ENCODE data around the gene CALHM4. TPM values are rescaled to one million over a fixed set of nuclear protein-coding genes. Genes with fewer than 3 reads are reported as not detected.

Gene CALHM4
- total and polyA plus RNA-seq, 2 experiments from 2014 or later: not detected

DNA sequence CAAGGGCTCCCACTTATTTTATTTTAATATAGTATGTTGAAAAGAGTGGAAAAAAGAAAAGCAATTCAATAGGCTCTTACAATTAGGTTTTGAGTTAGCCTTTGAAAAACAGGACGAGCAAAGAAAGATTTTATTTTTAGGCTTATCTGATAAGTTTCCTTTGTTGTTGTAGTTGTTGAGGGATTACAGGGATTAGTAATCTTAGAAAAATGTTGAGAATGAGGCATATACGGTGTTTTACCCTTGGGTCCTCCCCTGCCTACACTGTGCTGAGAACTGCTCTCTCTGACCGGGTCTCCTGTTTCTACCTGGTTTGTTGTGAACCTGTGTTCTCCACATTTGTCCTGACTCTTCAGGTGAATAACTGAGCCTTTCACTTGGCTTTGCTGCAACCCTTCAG lies 24.8 kb upstream of the CALHM4 start (continued):
- no peak for TF ChIP-seq ZNF114 (CRISPR knock-in tag; IDR thresholded peaks at IDR 0.05)
- TF ChIP-seq, protein P1, sequence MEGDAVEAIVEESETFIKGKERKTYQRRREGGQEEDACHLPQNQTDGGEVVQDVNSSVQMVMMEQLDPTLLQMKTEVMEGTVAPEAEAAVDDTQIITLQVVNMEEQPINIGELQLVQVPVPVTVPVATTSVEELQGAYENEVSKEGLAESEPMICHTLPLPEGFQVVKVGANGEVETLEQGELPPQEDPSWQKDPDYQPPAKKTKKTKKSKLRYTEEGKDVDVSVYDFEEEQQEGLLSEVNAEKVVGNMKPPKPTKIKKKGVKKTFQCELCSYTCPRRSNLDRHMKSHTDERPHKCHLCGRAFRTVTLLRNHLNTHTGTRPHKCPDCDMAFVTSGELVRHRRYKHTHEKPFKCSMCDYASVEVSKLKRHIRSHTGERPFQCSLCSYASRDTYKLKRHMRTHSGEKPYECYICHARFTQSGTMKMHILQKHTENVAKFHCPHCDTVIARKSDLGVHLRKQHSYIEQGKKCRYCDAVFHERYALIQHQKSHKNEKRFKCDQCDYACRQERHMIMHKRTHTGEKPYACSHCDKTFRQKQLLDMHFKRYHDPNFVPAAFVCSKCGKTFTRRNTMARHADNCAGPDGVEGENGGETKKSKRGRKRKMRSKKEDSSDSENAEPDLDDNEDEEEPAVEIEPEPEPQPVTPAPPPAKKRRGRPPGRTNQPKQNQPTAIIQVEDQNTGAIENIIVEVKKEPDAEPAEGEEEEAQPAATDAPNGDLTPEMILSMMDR (conservative IDR thresholded peaks at IDR 0.05; ENCODE audit: low read depth in 2 of 2): no peak
- TF ChIP-seq EZH2phosphoT487 (IDR thresholded peaks at IDR 0.05; ENCODE audit: unreplicated experiment): no peak
- no peak for TF ChIP-seq STAT1 (IDR thresholded peaks at IDR 0.05; ENCODE audit: unreplicated experiment)
- no peak for TF ChIP-seq CREB1 (CRISPR knock-in tag; IDR thresholded peaks at IDR 0.05; ENCODE audit: low read depth)
- TF ChIP-seq, protein P2, sequence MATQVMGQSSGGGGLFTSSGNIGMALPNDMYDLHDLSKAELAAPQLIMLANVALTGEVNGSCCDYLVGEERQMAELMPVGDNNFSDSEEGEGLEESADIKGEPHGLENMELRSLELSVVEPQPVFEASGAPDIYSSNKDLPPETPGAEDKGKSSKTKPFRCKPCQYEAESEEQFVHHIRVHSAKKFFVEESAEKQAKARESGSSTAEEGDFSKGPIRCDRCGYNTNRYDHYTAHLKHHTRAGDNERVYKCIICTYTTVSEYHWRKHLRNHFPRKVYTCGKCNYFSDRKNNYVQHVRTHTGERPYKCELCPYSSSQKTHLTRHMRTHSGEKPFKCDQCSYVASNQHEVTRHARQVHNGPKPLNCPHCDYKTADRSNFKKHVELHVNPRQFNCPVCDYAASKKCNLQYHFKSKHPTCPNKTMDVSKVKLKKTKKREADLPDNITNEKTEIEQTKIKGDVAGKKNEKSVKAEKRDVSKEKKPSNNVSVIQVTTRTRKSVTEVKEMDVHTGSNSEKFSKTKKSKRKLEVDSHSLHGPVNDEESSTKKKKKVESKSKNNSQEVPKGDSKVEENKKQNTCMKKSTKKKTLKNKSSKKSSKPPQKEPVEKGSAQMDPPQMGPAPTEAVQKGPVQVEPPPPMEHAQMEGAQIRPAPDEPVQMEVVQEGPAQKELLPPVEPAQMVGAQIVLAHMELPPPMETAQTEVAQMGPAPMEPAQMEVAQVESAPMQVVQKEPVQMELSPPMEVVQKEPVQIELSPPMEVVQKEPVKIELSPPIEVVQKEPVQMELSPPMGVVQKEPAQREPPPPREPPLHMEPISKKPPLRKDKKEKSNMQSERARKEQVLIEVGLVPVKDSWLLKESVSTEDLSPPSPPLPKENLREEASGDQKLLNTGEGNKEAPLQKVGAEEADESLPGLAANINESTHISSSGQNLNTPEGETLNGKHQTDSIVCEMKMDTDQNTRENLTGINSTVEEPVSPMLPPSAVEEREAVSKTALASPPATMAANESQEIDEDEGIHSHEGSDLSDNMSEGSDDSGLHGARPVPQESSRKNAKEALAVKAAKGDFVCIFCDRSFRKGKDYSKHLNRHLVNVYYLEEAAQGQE (IDR thresholded peaks at IDR 0.05; ENCODE audit: unreplicated experiment): no peak
- TF ChIP-seq, protein P3, sequence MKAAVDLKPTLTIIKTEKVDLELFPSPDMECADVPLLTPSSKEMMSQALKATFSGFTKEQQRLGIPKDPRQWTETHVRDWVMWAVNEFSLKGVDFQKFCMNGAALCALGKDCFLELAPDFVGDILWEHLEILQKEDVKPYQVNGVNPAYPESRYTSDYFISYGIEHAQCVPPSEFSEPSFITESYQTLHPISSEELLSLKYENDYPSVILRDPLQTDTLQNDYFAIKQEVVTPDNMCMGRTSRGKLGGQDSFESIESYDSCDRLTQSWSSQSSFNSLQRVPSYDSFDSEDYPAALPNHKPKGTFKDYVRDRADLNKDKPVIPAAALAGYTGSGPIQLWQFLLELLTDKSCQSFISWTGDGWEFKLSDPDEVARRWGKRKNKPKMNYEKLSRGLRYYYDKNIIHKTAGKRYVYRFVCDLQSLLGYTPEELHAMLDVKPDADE (IDR thresholded peaks at IDR 0.05): no peak
- TF ChIP-seq JUNB (IDR thresholded peaks at IDR 0.05; ENCODE audit: unreplicated experiment): no peak

DNA sequence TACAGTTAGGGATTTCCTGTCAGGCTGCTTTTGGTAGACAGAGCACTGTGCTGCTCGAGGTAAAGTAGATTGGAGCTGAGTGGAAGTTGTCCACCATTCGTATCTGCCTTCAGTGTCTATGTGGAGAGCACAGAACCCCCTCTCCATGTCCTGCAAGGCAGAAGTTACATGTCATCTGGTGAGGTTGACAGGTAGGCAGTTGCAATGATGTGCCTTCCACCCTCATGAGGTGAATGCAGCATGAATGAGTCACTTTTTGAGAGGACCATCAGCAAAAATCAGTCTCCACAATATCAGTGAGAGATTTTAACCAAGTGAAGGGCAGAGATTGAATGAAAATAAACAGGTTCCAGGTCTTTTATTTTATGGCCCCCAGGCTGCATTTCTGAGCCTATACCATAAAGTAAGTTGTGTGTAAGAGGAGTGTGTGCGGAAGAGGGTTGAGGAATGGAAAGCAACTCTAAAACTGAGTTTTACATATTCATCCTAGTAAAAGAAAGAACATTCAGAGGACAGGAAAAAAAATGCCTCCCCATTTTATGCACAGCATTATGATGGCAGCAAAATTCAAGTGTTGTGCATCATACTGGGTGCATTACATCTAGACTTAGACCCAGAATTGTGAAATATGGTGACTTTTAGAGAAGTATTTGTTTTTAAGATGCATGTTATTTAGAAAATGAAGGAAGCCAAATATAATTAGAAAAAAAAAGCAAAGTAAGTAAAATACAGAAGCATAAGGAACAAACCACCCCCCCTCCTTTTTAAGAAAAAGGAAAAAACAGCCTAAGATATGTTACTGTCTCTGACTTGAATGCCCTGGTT lies 23.9 kb upstream of the CALHM4 start:
- no peaks in the 10 kb centered on the region for H3K36me3 Mint-ChIP-seq (ENCODE audit: low read depth)
- no peaks in the 10 kb centered on the region for H3K9me3 Mint-ChIP-seq
- H4K20me1 ChIP-seq (replicated peaks; ENCODE audit: insufficient read depth): no peaks in the 10 kb centered on the region
- no peak for DNase-seq (ENCODE audit: low spot score)
- no peak overlapping the region; the same call in 1 of the 2 replicates for H3K27ac Mint-ChIP-seq
- H3K9me2 ChIP-seq (ENCODE audit: insufficient read depth): no peaks in the 10 kb centered on the region
- no peaks in the 10 kb centered on the region for H3K79me2 ChIP-seq (replicated peaks; ENCODE audit: insufficient read depth)
- H3K27me3 Mint-ChIP-seq (ENCODE audit: insufficient read depth, low read depth, poor library complexity): peaks cover 5% of the 10 kb centered on the region
- H3K4me1 ChIP-seq (ENCODE audit: insufficient read depth): peaks cover 46% of the 10 kb centered on the region
- no peak for ATAC-seq
- no peaks in the 10 kb centered on the region for H3K36me3 ChIP-seq (ENCODE audit: insufficient read depth)
- H3K4me1 Mint-ChIP-seq: peaks cover 46% of the 10 kb centered on the region
- peak overlapping the region; percentile 59 for H3K4me2 ChIP-seq
- H3K27ac ChIP-seq (ENCODE audit: low read depth): no peak overlapping the region
- H2AFZ ChIP-seq: peak overlapping the region; percentile 35; the same call in 1 of the 2 replicates
- no peaks in the 10 kb centered on the region for H3K27me3 ChIP-seq (ENCODE audit: insufficient read depth)
- TF ChIP-seq EZH2 (IDR thresholded peaks at IDR 0.05; ENCODE audit: low read depth, unreplicated experiment) (no peak), STAT1 (IDR thresholded peaks at IDR 0.05; ENCODE audit: unreplicated experiment) (no peak), CREB1 (CRISPR knock-in tag; IDR thresholded peaks at IDR 0.05; ENCODE audit: low read depth) (no peak), ZNF114 (CRISPR knock-in tag; IDR thresholded peaks at IDR 0.05) (no peak), EZH2phosphoT487 (IDR thresholded peaks at IDR 0.05; ENCODE audit: unreplicated experiment) (no peak), NANOG (IDR thresholded peaks at IDR 0.05; ENCODE audit: borderline replicate concordance) (no peak), POLR2AphosphoS5 (IDR thresholded peaks at IDR 0.05; ENCODE audit: low read depth) (no peak)
- TF ChIP-seq, protein P2 (IDR thresholded peaks at IDR 0.05; ENCODE audit: unreplicated experiment): no peak
- TF ChIP-seq, protein P3 (IDR thresholded peaks at IDR 0.05): no peak
- TF ChIP-seq, protein P1 (conservative IDR thresholded peaks at IDR 0.05; ENCODE audit: low read depth in 2 of 2): no peak
- H3K4me3 ChIP-seq: no peak overlapping the region
- no peaks in the 10 kb centered on the region for H3F3A ChIP-seq (replicated peaks; ENCODE audit: low read depth)
- no peak overlapping the region for H3K4me3 Mint-ChIP-seq

Measured in GM23338 (cell line).